H9 (cell line): ENCODE results near the gene TRIM2. TPM values are rescaled to one million over a fixed set of nuclear protein-coding genes. Genes with fewer than 3 reads are reported as not detected.
A peak's percentile ranks its signal among the peaks of the same experiment; 100 is the strongest.

Experiments used
- DNase-seq: peaks from one replicate; pipeline ENCODE4 v3.0.0-alpha.2; 2017
- H2AFZ ChIP-seq: one replicate; pipeline ENCODE4 v1.6.1; 2013; ENCODE audit warnings: mild to moderate bottlenecking, low read length, control low read depth, moderate library complexity
- H2AK5ac ChIP-seq: 2 replicates; pipeline ENCODE4 v1.6.1; 2013; ENCODE audit warnings: low read length, control low read depth, mixed read lengths; ENCODE audit not compliant: insufficient read length
- H2BK120ac ChIP-seq: one replicate; pipeline ENCODE4 v1.6.1; 2013; ENCODE audit warnings: low read depth, mild to moderate bottlenecking, low read length, control low read depth, inconsistent platforms; ENCODE audit not compliant: poor library complexity, severe bottlenecking
- H2BK12ac ChIP-seq: 2 replicates; pipeline ENCODE4 v1.6.1; 2013; ENCODE audit warnings: low read length, control low read depth, mixed read lengths, low read depth; ENCODE audit not compliant: insufficient read length
- H2BK15ac ChIP-seq: 2 replicates; pipeline ENCODE4 v1.6.1; 2013; ENCODE audit warnings: low read depth, low read length, control low read depth
- H2BK20ac ChIP-seq: one replicate; pipeline ENCODE4 v1.6.1; 2013; ENCODE audit warnings: low read depth, mild to moderate bottlenecking, low read length, control low read depth, inconsistent platforms; ENCODE audit not compliant: poor library complexity, severe bottlenecking
- H2BK5ac ChIP-seq: 2 replicates; pipeline ENCODE4 v1.6.1; 2013; ENCODE audit warnings: low read length, control low read depth, mixed read lengths; ENCODE audit not compliant: insufficient read length
- H3K14ac ChIP-seq: 2 replicates; pipeline ENCODE4 v1.6.1; 2013; ENCODE audit warnings: low read length, control low read depth; ENCODE audit not compliant: insufficient read depth
- H3K18ac ChIP-seq: 2 replicates; pipeline ENCODE4 v1.6.1; 2013; ENCODE audit warnings: low read depth, mild to moderate bottlenecking, mixed read lengths, low read length, control low read depth; ENCODE audit not compliant: insufficient read length
- H3K23ac ChIP-seq: 2 replicates; pipeline ENCODE4 v1.6.1; 2013; ENCODE audit warnings: low read length, control low read depth, mixed read lengths, low read depth; ENCODE audit not compliant: insufficient read length
- H3K23me2 ChIP-seq: 2 replicates; pipeline ENCODE4 v1.6.1; 2013; ENCODE audit warnings: low read depth, mild to moderate bottlenecking, mixed read lengths, low read length, control low read depth; ENCODE audit not compliant: insufficient read length, poor library complexity, severe bottlenecking
- H3K27ac ChIP-seq: 2 replicates; pipeline ENCODE4 v1.5.1; 2013; ENCODE audit warnings: low read length, control low read depth, mixed read lengths, low read depth; ENCODE audit not compliant: insufficient read length
- H3K27me3 ChIP-seq: 2 replicates; pipeline ENCODE4 v1.6.1; 2013; ENCODE audit warnings: low read length, control low read depth, inconsistent platforms; ENCODE audit not compliant: insufficient read depth
- H3K4ac ChIP-seq: 2 replicates; pipeline ENCODE4 v1.6.1; 2013; ENCODE audit warnings: low read depth, mild to moderate bottlenecking, control low read depth, inconsistent platforms, low read length, moderate library complexity
- H3K4me1 ChIP-seq: 2 replicates; pipeline ENCODE4 v1.6.1; 2013; ENCODE audit warnings: low read length, control low read depth, inconsistent platforms; ENCODE audit not compliant: insufficient read depth
- H3K4me2 ChIP-seq: 2 replicates; pipeline ENCODE4 v1.6.1; 2013; ENCODE audit warnings: low read length, control low read depth, mixed read lengths; ENCODE audit not compliant: insufficient read length, insufficient read depth
- H3K56ac ChIP-seq: 2 replicates; pipeline ENCODE4 v1.6.1; 2013; ENCODE audit warnings: low read depth, mild to moderate bottlenecking, mixed read lengths, low read length, control low read depth; ENCODE audit not compliant: insufficient read length
- H3K79me1 ChIP-seq: 2 replicates; pipeline ENCODE4 v1.6.1; 2013; ENCODE audit warnings: low read depth, mild to moderate bottlenecking, moderate library complexity, low read length, control low read depth, inconsistent platforms; ENCODE audit not compliant: insufficient read depth, poor library complexity, severe bottlenecking
- H3K79me2 ChIP-seq: 2 replicates; pipeline ENCODE4 v1.6.1; 2013; ENCODE audit warnings: low read length, control low read depth, inconsistent platforms; ENCODE audit not compliant: insufficient read depth
- H3K9ac ChIP-seq: 2 replicates; pipeline ENCODE4 v1.6.1; 2013; ENCODE audit warnings: low read length, control low read depth, mixed read lengths; ENCODE audit not compliant: insufficient read length; ENCODE audit errors: extremely low read depth
- H3K9me3 ChIP-seq: one replicate; pipeline ENCODE4 v1.6.1; 2013; ENCODE audit warnings: low read depth, low read length, inconsistent platforms; ENCODE audit not compliant: control insufficient read depth
- H3T11ph ChIP-seq: one replicate; pipeline ENCODE4 v1.6.1; 2013; ENCODE audit warnings: mild to moderate bottlenecking, low read length, control low read depth, inconsistent platforms
- H4K20me1 ChIP-seq: one replicate; pipeline ENCODE4 v1.6.1; 2013; ENCODE audit not compliant: control insufficient read depth, insufficient read length, insufficient read depth
- H4K5ac ChIP-seq: 2 replicates; pipeline ENCODE4 v1.6.1; 2013; ENCODE audit warnings: low read depth, mild to moderate bottlenecking, mixed read lengths, low read length, control low read depth; ENCODE audit not compliant: insufficient read length
- H4K8ac ChIP-seq: replicated peaks from 2 replicates; pipeline ENCODE4 v1.6.1; 2013; ENCODE audit warnings: low read length, control low read depth, mixed read lengths, low read depth; ENCODE audit not compliant: insufficient read length
- H4K91ac ChIP-seq: 2 replicates; pipeline ENCODE4 v1.6.1; 2013; ENCODE audit warnings: low read depth, mild to moderate bottlenecking, moderate library complexity, mixed read lengths, low read length, control low read depth; ENCODE audit not compliant: insufficient read length
- H3K27ac Mint-ChIP-seq, 3 experiments: 2 replicates in 2 of 3; 3 replicates in 1 of 3; pipeline ENCODE4 v1.8.0; 2020 to 2021; ENCODE audit warnings: mixed read lengths in 3 of 3, mild to moderate bottlenecking in 1 of 3, moderate library complexity in 1 of 3
- H3K27me3 Mint-ChIP-seq: 2 replicates; pipeline ENCODE4 v1.8.0; 2021; ENCODE audit warnings: low read depth, mild to moderate bottlenecking, moderate library complexity, mixed read lengths
- H3K36me3 Mint-ChIP-seq, 3 experiments: 2 replicates in 2 of 3; 3 replicates in 1 of 3; pipeline ENCODE4 v1.8.0; 2020 to 2021; ENCODE audit warnings: low read depth in 3 of 3, mixed read lengths in 3 of 3; ENCODE audit not compliant: insufficient read depth in 1 of 3
- H3K4me1 Mint-ChIP-seq, 2 experiments: 2 replicates each; pipeline ENCODE4 v1.8.0; 2020; ENCODE audit warnings: mixed read lengths in 2 of 2
- H3K4me3 Mint-ChIP-seq, 2 experiments: 2 replicates in 1 of 2; 3 replicates in 1 of 2; pipeline ENCODE4 v1.8.0; 2020 to 2021; ENCODE audit warnings: mild to moderate bottlenecking in 2 of 2, mixed read lengths in 2 of 2, moderate library complexity in 1 of 2
- H3K9me3 Mint-ChIP-seq, 2 experiments: 2 replicates in 1 of 2; 3 replicates in 1 of 2; pipeline ENCODE4 v1.8.0; 2020; ENCODE audit warnings: mild to moderate bottlenecking in 2 of 2, mixed read lengths in 2 of 2, moderate library complexity in 1 of 2
- WGBS: extraction: QIAGEN DNeasy Blood & Tissue Kit; methylation state at CpG from one replicate; pipeline ENCODE4 v1.1.7; 2013; ENCODE audit warnings: missing lambda C conversion rate, low lambda C conversion rate, mixed read lengths; ENCODE audit not compliant: insufficient read length; ENCODE audit errors: extremely low coverage; 5-methylcytosine and 5-hydroxymethylcytosine counted together
- total RNA-seq: library from RNA; stranded (reverse); gene quantifications from 2 replicates; pipeline ENCODE4 v1.2.1, GENCODE V29; 2021
- TF ChIP-seq, protein P1 (sequence below): fragments of 200-600 bp; sonication (generic); conservative IDR thresholded peaks from 3 replicates; pipeline ENCODE4 v1.8.0; 2021; ENCODE audit warnings: antibody characterized with exemption, mild to moderate bottlenecking

Gene TRIM2
- total RNA-seq, 1 experiment from 2014 or later, result 28.9 TPM

GRCh38 chr4:153318696-153319320, 114.6 kb downstream of the TRIM2 start:
- H3K14ac ChIP-seq, result no peak overlapping the region
- H3K27ac ChIP-seq, result no peak overlapping the region
- no peaks in the 10 kb centered on the region for H3K79me2 ChIP-seq
- no peaks in the 10 kb centered on the region for H3K79me1 ChIP-seq
- no peak overlapping the region for H3K9ac ChIP-seq
- H2BK120ac ChIP-seq, result no peak overlapping the region
- no peak overlapping the region for H2AK5ac ChIP-seq
- no peak overlapping the region for H3T11ph ChIP-seq
- no peak overlapping the region for H3K4ac ChIP-seq
- H3K27ac Mint-ChIP-seq, result no peak overlapping the region; a peak in 1 of 7 replicates
- no peak for DNase-seq
- H3K27me3 ChIP-seq, result no peaks in the 10 kb centered on the region
- H3K23ac ChIP-seq, result no peak overlapping the region
- no peak overlapping the region for H2BK12ac ChIP-seq
- H2BK20ac ChIP-seq, result no peak overlapping the region
- H3K4me1 ChIP-seq, result no peaks in the 10 kb centered on the region
- no peak overlapping the region for H3K18ac ChIP-seq
- no CpG with 5 or more reads among the region's 2 CpGs for WGBS
- H3K9me3 Mint-ChIP-seq, result no peaks in the 10 kb centered on the region
- H3K4me2 ChIP-seq, result no peak overlapping the region
- no peaks in the 10 kb centered on the region for H3K4me1 Mint-ChIP-seq
- peaks cover 26 to 49% (median 29%) of the 10 kb centered on the region in 3 experiments; a peak in 6 of 7 replicates for H3K36me3 Mint-ChIP-seq
- H3K56ac ChIP-seq, result no peak overlapping the region
- TF ChIP-seq, protein P1, sequence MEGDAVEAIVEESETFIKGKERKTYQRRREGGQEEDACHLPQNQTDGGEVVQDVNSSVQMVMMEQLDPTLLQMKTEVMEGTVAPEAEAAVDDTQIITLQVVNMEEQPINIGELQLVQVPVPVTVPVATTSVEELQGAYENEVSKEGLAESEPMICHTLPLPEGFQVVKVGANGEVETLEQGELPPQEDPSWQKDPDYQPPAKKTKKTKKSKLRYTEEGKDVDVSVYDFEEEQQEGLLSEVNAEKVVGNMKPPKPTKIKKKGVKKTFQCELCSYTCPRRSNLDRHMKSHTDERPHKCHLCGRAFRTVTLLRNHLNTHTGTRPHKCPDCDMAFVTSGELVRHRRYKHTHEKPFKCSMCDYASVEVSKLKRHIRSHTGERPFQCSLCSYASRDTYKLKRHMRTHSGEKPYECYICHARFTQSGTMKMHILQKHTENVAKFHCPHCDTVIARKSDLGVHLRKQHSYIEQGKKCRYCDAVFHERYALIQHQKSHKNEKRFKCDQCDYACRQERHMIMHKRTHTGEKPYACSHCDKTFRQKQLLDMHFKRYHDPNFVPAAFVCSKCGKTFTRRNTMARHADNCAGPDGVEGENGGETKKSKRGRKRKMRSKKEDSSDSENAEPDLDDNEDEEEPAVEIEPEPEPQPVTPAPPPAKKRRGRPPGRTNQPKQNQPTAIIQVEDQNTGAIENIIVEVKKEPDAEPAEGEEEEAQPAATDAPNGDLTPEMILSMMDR, result peak; percentile 87
- H3K4me3 Mint-ChIP-seq, result no peak overlapping the region
- no peaks in the 10 kb centered on the region for H3K23me2 ChIP-seq
- no peak overlapping the region for H4K91ac ChIP-seq
- no peaks in the 10 kb centered on the region for H3K9me3 ChIP-seq
- H2BK15ac ChIP-seq, result no peak overlapping the region
- H2BK5ac ChIP-seq, result no peak overlapping the region
- H4K5ac ChIP-seq, result no peak overlapping the region
- no peaks in the 10 kb centered on the region for H3K27me3 Mint-ChIP-seq
- no peak overlapping the region for H4K8ac ChIP-seq
- no peaks in the 10 kb centered on the region for H4K20me1 ChIP-seq
- H2AFZ ChIP-seq, result no peak overlapping the region
